Neuronal stem cell (in vitro differentiated cells): ENCODE measurements around the gene TRANK1.
A peak's percentile ranks its signal among the peaks of the same experiment; 100 is the strongest.

Source experiments
- DNase-seq: peaks from one replicate; pipeline ENCODE4 v3.0.0-alpha.2; 2013; ENCODE audit warnings: low spot score
- H2AFZ ChIP-seq: one replicate; pipeline ENCODE4 v1.6.1; 2013; ENCODE audit warnings: mild to moderate bottlenecking, low read length, inconsistent platforms
- H2AK5ac ChIP-seq: 2 replicates; pipeline ENCODE4 v1.6.1; 2013; ENCODE audit warnings: low read depth, mild to moderate bottlenecking, inconsistent platforms, low read length, moderate library complexity, mixed read lengths
- H2BK120ac ChIP-seq: 2 replicates; pipeline ENCODE4 v1.6.1; 2013; ENCODE audit warnings: low read depth, mild to moderate bottlenecking, inconsistent platforms, low read length, moderate library complexity, mixed read lengths
- H2BK12ac ChIP-seq: one replicate; pipeline ENCODE4 v1.6.1; 2013; ENCODE audit warnings: low read length, inconsistent platforms
- H2BK15ac ChIP-seq: 2 replicates; pipeline ENCODE4 v1.6.1; 2013; ENCODE audit warnings: mild to moderate bottlenecking, low read length, inconsistent platforms, mixed read lengths
- H2BK5ac ChIP-seq: one replicate; pipeline ENCODE4 v1.6.1; 2013; ENCODE audit warnings: inconsistent platforms, mild to moderate bottlenecking, low read length, moderate library complexity
- H3K14ac ChIP-seq: one replicate; pipeline ENCODE4 v1.6.1; 2013; ENCODE audit warnings: low read length, inconsistent platforms
- H3K18ac ChIP-seq: 2 replicates; pipeline ENCODE4 v1.6.1; 2013; ENCODE audit warnings: low read length, inconsistent platforms
- H3K23ac ChIP-seq: 2 replicates; pipeline ENCODE4 v1.6.1; 2013; ENCODE audit warnings: low read depth, mild to moderate bottlenecking, mixed read lengths, low read length, inconsistent platforms; ENCODE audit not compliant: poor library complexity
- H3K27ac ChIP-seq: replicated peaks from 3 replicates; pipeline ENCODE4 v1.5.1; 2013; ENCODE audit warnings: low read length, inconsistent platforms
- H3K27me3 ChIP-seq, 3 experiments: 2 replicates each; pipeline ENCODE4 v1.6.1; 2013; ENCODE audit warnings: low read length in 3 of 3, mild to moderate bottlenecking in 2 of 3, inconsistent platforms in 1 of 3, low read depth in 1 of 3, mixed read lengths in 1 of 3, moderate library complexity in 1 of 3; ENCODE audit not compliant: control insufficient read depth in 3 of 3, insufficient read depth in 3 of 3
- H3K36me3 ChIP-seq, 2 donors: replicated peaks in 1 of 2; 2 replicates each; pipeline ENCODE4 v1.6.1; 2013; ENCODE audit warnings: low read length in 2 of 2; ENCODE audit not compliant: control insufficient read depth in 2 of 2, insufficient read depth in 2 of 2
- H3K4ac ChIP-seq: 2 replicates; pipeline ENCODE4 v1.6.1; 2013; ENCODE audit warnings: inconsistent platforms, mild to moderate bottlenecking, low read length, moderate library complexity
- H3K4me1 ChIP-seq, 2 donors: 1 replicate in 1 of 2; 2 replicates in 1 of 2; pipeline ENCODE4 v1.6.1; 2013; ENCODE audit warnings: low read length in 2 of 2, low read depth in 1 of 2; ENCODE audit not compliant: control insufficient read depth in 2 of 2, insufficient read depth in 1 of 2
- H3K4me2 ChIP-seq: one replicate; pipeline ENCODE4 v1.6.1; 2013; ENCODE audit warnings: mild to moderate bottlenecking, low read length, inconsistent platforms; ENCODE audit not compliant: insufficient read depth, poor library complexity, severe bottlenecking
- H3K4me3 ChIP-seq, 2 donors: 2 replicates each; pipeline ENCODE4 v1.5.1; 2013; ENCODE audit warnings: low read length in 2 of 2, mild to moderate bottlenecking in 2 of 2, inconsistent platforms in 1 of 2, moderate library complexity in 1 of 2
- H3K79me1 ChIP-seq: one replicate; pipeline ENCODE4 v1.6.1; 2013; ENCODE audit warnings: low read depth, mild to moderate bottlenecking, inconsistent platforms, low read length, moderate library complexity
- H3K9ac ChIP-seq: one replicate; pipeline ENCODE4 v1.6.1; 2013; ENCODE audit warnings: mild to moderate bottlenecking, low read depth, low read length, inconsistent platforms; ENCODE audit not compliant: poor library complexity
- H3K9me3 ChIP-seq, 2 donors: replicated peaks in 1 of 2; 2 replicates each; pipeline versions ENCODE3 to v1.6.1; 2013; ENCODE audit warnings: low read length in 2 of 2, mild to moderate bottlenecking in 2 of 2, inconsistent platforms in 1 of 2, low read depth in 1 of 2, mixed read lengths in 1 of 2, moderate library complexity in 1 of 2; ENCODE audit not compliant: control insufficient read depth in 2 of 2, insufficient read depth in 1 of 2
- H4K8ac ChIP-seq: one replicate; pipeline ENCODE4 v1.6.1; 2013; ENCODE audit warnings: low read depth, mild to moderate bottlenecking, inconsistent platforms, low read length, moderate library complexity
- H4K91ac ChIP-seq: one replicate; pipeline ENCODE4 v1.6.1; 2013; ENCODE audit warnings: low read length, low read depth, mild to moderate bottlenecking, inconsistent platforms; ENCODE audit not compliant: poor library complexity
- WGBS, 2 donors: extraction: QIAGEN DNeasy Blood & Tissue Kit; methylation state at CpG; one replicate each; pipeline ENCODE4 v1.1.7; 2013; ENCODE audit warnings: missing lambda C conversion rate in 2 of 2, mixed read lengths in 1 of 2; ENCODE audit not compliant: insufficient read length in 2 of 2, insufficient replicate concordance in 1 of 2; ENCODE audit errors: extremely low coverage in 2 of 2; 5-methylcytosine and 5-hydroxymethylcytosine counted together

Gene TRANK1

DNA sequence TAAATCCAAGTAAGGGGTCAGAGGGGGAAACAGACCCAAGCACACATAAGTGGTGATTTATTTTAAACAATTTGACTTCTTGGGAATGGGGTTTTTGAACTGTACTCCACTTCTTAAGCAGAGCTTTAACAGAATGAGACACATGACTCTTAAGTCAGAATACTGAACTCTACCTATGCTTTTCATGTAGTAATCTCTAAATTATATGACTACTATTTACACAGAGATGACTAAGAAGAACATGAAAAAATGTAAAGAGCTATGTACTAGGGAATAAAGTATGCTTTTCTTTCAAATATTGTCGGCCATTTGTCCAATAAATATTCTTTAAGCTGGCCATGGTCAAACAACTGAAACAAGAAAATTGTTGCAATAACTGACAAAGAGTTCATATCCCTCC is 35.2 kb downstream of the TRANK1 start:
- Histone ChIP-seq H3K27me3 (no peaks in the 10 kb centered on the region), H3K4me3 (no peak overlapping the region), H3K4me1 (no peaks in the 10 kb centered on the region), H4K8ac (no peak overlapping the region), H3K9me3 (no peaks in the 10 kb centered on the region), H2BK120ac (no peak overlapping the region), H2BK5ac (no peak overlapping the region), H2AFZ (no peak overlapping the region), H4K91ac (no peak overlapping the region), H3K79me1 (no peaks in the 10 kb centered on the region), H2AK5ac (no peak overlapping the region), H3K4me2 (no peak overlapping the region), H3K36me3 (no peaks in the 10 kb centered on the region), H3K18ac (no peak overlapping the region), H3K23ac (no peak overlapping the region), H3K9ac (no peak overlapping the region), H3K27ac (no peak overlapping the region), H2BK12ac (no peak overlapping the region), H2BK15ac (no peak overlapping the region), H3K14ac (no peak overlapping the region), H3K4ac (no peak overlapping the region)
- WGBS, 2 donors = no CpG with 5 or more reads among the region's 1 CpG
- DNase-seq = no peak

DNA sequence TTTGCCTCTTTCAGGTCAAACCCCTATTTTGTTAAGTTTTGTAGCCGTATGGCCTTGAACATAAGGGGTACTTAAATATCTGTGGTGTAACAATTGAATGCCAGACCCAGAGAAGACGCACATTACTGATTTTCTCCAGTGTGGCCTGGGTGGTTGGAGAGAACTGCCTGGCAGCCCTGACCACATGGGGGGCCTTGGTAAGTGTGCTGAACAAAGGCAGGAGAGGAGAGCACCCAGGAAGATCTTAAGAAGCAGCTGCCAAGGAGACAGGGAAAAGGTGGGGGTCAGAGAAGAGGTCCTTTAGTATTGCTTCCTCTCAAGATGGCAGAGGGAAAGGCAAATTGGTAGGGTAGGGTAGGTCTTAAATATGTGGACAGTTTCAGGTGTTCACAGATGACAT is 35.7 kb downstream of the TRANK1 start:
- no peak overlapping the region for H3K23ac ChIP-seq
- no CpG with 5 or more reads among the region's 2 CpGs for WGBS, 2 donors
- no peak overlapping the region for H4K91ac ChIP-seq
- H2BK12ac ChIP-seq = no peak overlapping the region
- H3K9ac ChIP-seq = no peak overlapping the region
- no peak overlapping the region for H2AK5ac ChIP-seq
- no peak overlapping the region for H3K27ac ChIP-seq
- H3K4me1 ChIP-seq = no peaks in the 10 kb centered on the region
- no peaks in the 10 kb centered on the region for H3K27me3 ChIP-seq
- no peaks in the 10 kb centered on the region for H3K9me3 ChIP-seq
- H3K4me2 ChIP-seq = no peak overlapping the region
- H3K36me3 ChIP-seq = no peaks in the 10 kb centered on the region
- peak overlapping the region; percentile 30 for H2AFZ ChIP-seq
- no peak for DNase-seq
- H2BK120ac ChIP-seq = no peak overlapping the region
- H3K79me1 ChIP-seq = no peaks in the 10 kb centered on the region
- H4K8ac ChIP-seq = no peak overlapping the region
- no peak overlapping the region for H3K4ac ChIP-seq
- no peak overlapping the region for H2BK15ac ChIP-seq
- no peak overlapping the region for H3K14ac ChIP-seq
- no peak overlapping the region for H2BK5ac ChIP-seq
- H3K4me3 ChIP-seq = peak overlapping the region in 1 of 2 donors; percentile 16
- no peak overlapping the region for H3K18ac ChIP-seq

DNA sequence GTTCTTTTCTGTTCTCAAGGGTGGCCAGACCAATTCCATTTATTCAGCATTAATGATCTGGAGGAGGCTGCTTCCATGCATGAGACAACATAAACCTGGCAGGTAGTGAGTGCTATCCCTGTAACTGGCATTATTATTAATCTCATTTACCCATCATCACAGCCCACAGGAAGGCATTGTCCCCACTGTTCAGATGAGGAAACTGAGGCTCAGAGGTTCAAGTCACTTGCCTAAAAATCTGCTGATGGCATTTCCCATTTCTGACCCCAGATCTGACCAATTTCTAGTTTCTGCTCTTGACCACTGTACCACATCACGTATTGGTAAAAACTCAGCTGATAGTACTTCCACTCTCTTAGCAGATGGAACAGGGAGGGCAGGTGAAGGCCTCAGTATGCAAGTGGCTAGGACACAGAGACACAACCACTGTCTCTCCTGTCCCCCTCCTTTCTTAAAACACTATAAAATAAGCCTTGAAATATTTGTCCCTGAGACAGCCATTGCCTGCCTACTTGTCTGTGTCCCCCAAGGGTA is 36.1 kb downstream of the TRANK1 start:
- H2AFZ ChIP-seq = peak overlapping the region; percentile 42
- H2BK15ac ChIP-seq = no peak overlapping the region
- H2BK12ac ChIP-seq = no peak overlapping the region
- H3K79me1 ChIP-seq = no peaks in the 10 kb centered on the region
- H3K9ac ChIP-seq = no peak overlapping the region
- no peak overlapping the region for H3K14ac ChIP-seq
- no peak overlapping the region for H4K8ac ChIP-seq
- H3K36me3 ChIP-seq = no peaks in the 10 kb centered on the region
- H2AK5ac ChIP-seq = no peak overlapping the region
- H2BK5ac ChIP-seq = no peak overlapping the region
- no peak overlapping the region for H2BK120ac ChIP-seq
- H3K27me3 ChIP-seq = no peaks in the 10 kb centered on the region
- H3K27ac ChIP-seq = no peak overlapping the region
- no peak for DNase-seq
- H3K4me2 ChIP-seq = no peak overlapping the region
- no peak overlapping the region for H3K18ac ChIP-seq
- H3K9me3 ChIP-seq = no peaks in the 10 kb centered on the region
- WGBS, 2 donors = no CpG with 5 or more reads among the region's 1 CpG
- no peak overlapping the region for H3K4me3 ChIP-seq
- no peaks in the 10 kb centered on the region for H3K4me1 ChIP-seq
- H4K91ac ChIP-seq = no peak overlapping the region
- H3K23ac ChIP-seq = no peak overlapping the region
- H3K4ac ChIP-seq = no peak overlapping the region

DNA sequence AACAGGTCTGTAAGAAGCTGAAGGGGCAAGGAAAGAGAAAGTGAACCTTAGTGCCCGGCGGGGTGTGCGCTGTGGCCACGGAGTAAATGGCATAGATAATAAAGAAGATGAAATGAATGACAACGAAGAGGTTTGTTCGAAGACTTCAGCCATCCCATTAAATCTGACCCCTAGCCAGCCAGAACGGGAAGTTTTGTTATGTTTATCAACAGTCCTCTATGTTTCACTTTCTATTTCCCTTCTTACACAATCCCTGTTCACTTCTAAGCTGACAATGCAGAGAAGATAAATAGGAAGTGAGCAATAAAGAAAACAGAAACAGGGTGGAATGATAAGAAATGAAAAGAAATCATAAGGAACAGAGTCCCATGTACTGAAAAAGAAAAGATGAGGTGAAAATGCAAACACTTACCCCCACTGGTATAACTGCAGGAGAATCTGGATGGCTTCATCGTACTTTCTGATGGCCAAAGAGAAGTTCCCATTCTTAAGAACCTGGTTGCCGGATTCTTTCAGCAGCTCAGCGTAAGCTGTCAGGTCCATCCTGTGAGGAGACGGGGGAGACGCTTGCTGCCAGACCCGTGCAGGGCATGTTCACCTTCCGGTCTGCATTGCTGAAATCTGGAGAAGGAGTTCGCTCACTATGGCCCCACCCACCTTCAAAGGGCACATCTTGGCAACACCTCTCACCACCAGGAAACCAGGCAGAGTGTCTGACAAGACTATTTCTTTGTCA is 36.8 kb downstream of the TRANK1 start:
- H3K4me2 ChIP-seq = no peak overlapping the region
- H2BK120ac ChIP-seq = no peak overlapping the region
- H3K4me3 ChIP-seq = no peak overlapping the region
- H3K79me1 ChIP-seq = no peaks in the 10 kb centered on the region
- no peak overlapping the region for H4K91ac ChIP-seq
- H3K18ac ChIP-seq = no peak overlapping the region
- H3K4ac ChIP-seq = no peak overlapping the region
- no peak overlapping the region for H4K8ac ChIP-seq
- no peak overlapping the region for H3K27ac ChIP-seq
- no peak overlapping the region for H3K9ac ChIP-seq
- H3K9me3 ChIP-seq = no peaks in the 10 kb centered on the region
- H3K4me1 ChIP-seq = no peaks in the 10 kb centered on the region
- no peak overlapping the region for H2BK5ac ChIP-seq
- no peak overlapping the region for H2AK5ac ChIP-seq
- no peaks in the 10 kb centered on the region for H3K27me3 ChIP-seq
- no peak overlapping the region for H2BK12ac ChIP-seq
- H2BK15ac ChIP-seq = no peak overlapping the region
- no CpG with 5 or more reads among the region's 15 CpGs for WGBS, 2 donors
- H2AFZ ChIP-seq = peak overlapping the region; percentile 42
- H3K14ac ChIP-seq = no peak overlapping the region
- no peaks in the 10 kb centered on the region for H3K36me3 ChIP-seq
- no peak overlapping the region for H3K23ac ChIP-seq
- no peak for DNase-seq
